WTC11 (cell line): ENCODE data around the gene USP47.

Experiments used
- CREB1 ChIP-seq: sonication (generic); formaldehyde crosslinking; IDR thresholded peaks from 2 replicates; pipeline ENCODE4 v1.8.0; 2023; ENCODE audit warnings: mild to moderate bottlenecking, missing genetic modification reagents
- CREM ChIP-seq: sonication (generic); formaldehyde crosslinking; IDR thresholded peaks from 2 replicates; pipeline ENCODE4 v1.8.1; 2022; ENCODE audit warnings: mild to moderate bottlenecking, missing genetic modification reagents, moderate library complexity
- GRHL2 ChIP-seq: fragments of 250-450 bp; sonication (Bioruptor Pico); IDR thresholded peaks from 2 replicates; pipeline ENCODE4 v1.8.0; 2022; ENCODE audit warnings: mild to moderate bottlenecking, moderate library complexity; ENCODE audit not compliant: insufficient replicate concordance, severe bottlenecking
- JUN ChIP-seq: sonication (generic); formaldehyde crosslinking; IDR thresholded peaks from 2 replicates; pipeline ENCODE4 v1.8.0; 2023; ENCODE audit warnings: mild to moderate bottlenecking, missing genetic modification reagents
- MAX ChIP-seq: sonication (generic); formaldehyde crosslinking; IDR thresholded peaks from 2 replicates; pipeline ENCODE4 v1.8.0; 2022; ENCODE audit warnings: mild to moderate bottlenecking, missing genetic modification reagents
- NFYB ChIP-seq: sonication (generic); formaldehyde crosslinking; conservative IDR thresholded peaks from 2 replicates; pipeline ENCODE4 v1.8.0; 2022; ENCODE audit warnings: low read depth, missing genetic modification reagents
- NR1H2 ChIP-seq: sonication (generic); formaldehyde crosslinking; IDR thresholded peaks from 2 replicates; pipeline ENCODE4 v1.9.0; 2021; ENCODE audit warnings: mild to moderate bottlenecking, moderate library complexity, missing genetic modification reagents
- SP1 ChIP-seq: sonication (generic); formaldehyde crosslinking; conservative IDR thresholded peaks from 2 replicates; pipeline ENCODE4 v1.8.1; 2022; ENCODE audit warnings: missing genetic modification reagents
- USF1 ChIP-seq: sonication (generic); formaldehyde crosslinking; IDR thresholded peaks from 2 replicates; pipeline ENCODE4 v1.8.0; 2022; ENCODE audit warnings: mild to moderate bottlenecking, missing genetic modification reagents
- ZBTB21 ChIP-seq: sonication (generic); formaldehyde crosslinking; IDR thresholded peaks from 2 replicates; pipeline ENCODE4 v1.8.1; 2023; ENCODE audit warnings: mild to moderate bottlenecking, missing genetic modification reagents, borderline replicate concordance
- TF ChIP-seq, protein P1 (sequence below): sonication (generic); formaldehyde crosslinking; conservative IDR thresholded peaks from 2 replicates; pipeline ENCODE4 v1.8.1; 2022; ENCODE audit warnings: mild to moderate bottlenecking, missing genetic modification reagents
- TF ChIP-seq, protein P2 (sequence below): fragments of 200-600 bp; IDR thresholded peaks from 2 replicates; pipeline ENCODE4 v1.8.0; 2022; ENCODE audit warnings: antibody characterized with exemption

DNA sequence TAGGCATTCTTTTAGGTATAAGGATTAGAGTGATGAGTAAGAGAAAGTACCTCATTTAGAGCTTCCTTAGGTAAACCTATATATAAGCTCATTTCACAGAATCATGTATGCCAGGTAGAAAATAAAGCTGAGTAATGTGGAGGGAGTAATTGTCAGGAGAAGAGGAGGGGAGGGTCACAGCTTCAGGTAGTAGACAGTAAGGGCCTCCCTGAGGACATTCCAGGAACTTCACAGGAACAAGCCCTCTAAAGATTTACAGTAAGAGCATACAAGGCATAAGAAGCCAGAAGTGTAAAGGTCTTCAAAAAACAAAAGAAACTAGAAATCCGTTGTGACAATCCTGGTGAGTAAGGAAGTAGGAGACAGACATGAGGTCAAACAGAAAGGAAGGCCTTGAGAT lies 57.6 kb downstream of the USP47 start:
- TF ChIP-seq NR1H2 (no peak), GRHL2 (CRISPR knock-in tag) (no peak), JUN (no peak), USF1 (CRISPR knock-in tag) (no peak), MAX (CRISPR knock-in tag) (no peak), SP1 (no peak), CREM (CRISPR knock-in tag) (no peak), ZBTB21 (CRISPR knock-in tag) (no peak), NFYB (CRISPR knock-in tag) (no peak), CREB1 (no peak)
- TF ChIP-seq, protein P1, sequence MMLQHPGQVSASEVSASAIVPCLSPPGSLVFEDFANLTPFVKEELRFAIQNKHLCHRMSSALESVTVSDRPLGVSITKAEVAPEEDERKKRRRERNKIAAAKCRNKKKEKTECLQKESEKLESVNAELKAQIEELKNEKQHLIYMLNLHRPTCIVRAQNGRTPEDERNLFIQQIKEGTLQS, result no peak
- TF ChIP-seq, protein P2, sequence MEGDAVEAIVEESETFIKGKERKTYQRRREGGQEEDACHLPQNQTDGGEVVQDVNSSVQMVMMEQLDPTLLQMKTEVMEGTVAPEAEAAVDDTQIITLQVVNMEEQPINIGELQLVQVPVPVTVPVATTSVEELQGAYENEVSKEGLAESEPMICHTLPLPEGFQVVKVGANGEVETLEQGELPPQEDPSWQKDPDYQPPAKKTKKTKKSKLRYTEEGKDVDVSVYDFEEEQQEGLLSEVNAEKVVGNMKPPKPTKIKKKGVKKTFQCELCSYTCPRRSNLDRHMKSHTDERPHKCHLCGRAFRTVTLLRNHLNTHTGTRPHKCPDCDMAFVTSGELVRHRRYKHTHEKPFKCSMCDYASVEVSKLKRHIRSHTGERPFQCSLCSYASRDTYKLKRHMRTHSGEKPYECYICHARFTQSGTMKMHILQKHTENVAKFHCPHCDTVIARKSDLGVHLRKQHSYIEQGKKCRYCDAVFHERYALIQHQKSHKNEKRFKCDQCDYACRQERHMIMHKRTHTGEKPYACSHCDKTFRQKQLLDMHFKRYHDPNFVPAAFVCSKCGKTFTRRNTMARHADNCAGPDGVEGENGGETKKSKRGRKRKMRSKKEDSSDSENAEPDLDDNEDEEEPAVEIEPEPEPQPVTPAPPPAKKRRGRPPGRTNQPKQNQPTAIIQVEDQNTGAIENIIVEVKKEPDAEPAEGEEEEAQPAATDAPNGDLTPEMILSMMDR, result no peak
